ENCODE measurements around the gene PTBP1. TPM values are rescaled to one million over a fixed set of nuclear protein-coding genes. Genes with fewer than 3 reads are reported as not detected.

Gene PTBP1
- 77.0 and 125 TPM in 2 replicates for total RNA-seq

GRCh38 chr19:796692-797527, at the start of gene PTBP1:
PTBP1 (plus strand) TSS chr19:797452; CDS start chr19:797498, 46 bp downstream.

GRCh38 chr19:750640-751423, 46.4 kb upstream of the PTBP1 start, which contains the start of gene MISP:
MISP (plus strand) TSS chr19:751112; CDS start chr19:756947, 5,835 bp downstream.

GRCh38 chr19:821825-822503, 24.7 kb downstream of the PTBP1 start, which contains the start of gene PLPPR3:
PLPPR3 (minus strand) TSS chr19:821955; CDS start chr19:821559, 396 bp downstream.

GRCh38 chr19:827710-828321, 30.6 kb downstream of the PTBP1 start, which contains the start of gene AZU1:
AZU1 (plus strand) TSS chr19:827837; CDS start chr19:827847, 10 bp downstream.

GRCh38 chr19:840519-841206, 43.4 kb downstream of the PTBP1 start, which contains the start of gene PRTN3:
PRTN3 (plus strand) TSS chr19:840999; CDS start chr19:841009, 10 bp downstream.

GRCh38 chr19:852136-853013, 55.1 kb downstream of the PTBP1 start, which contains the start of gene ELANE:
ELANE (plus strand) TSS chr19:852303; CDS start chr19:852329, 26 bp downstream.

GRCh38 chr19:858868-859843, 61.9 kb downstream of the PTBP1 start, which contains the start of gene CFD:
CFD (plus strand) TSS chr19:859664; CDS start chr19:859690, 26 bp downstream.

Other genes starting within 250 kb of the PTBP1 start
- gene BSG, start 224.9 kb upstream of the PTBP1 start, total RNA-seq: 241 and 309 TPM in 2 replicates
- 0.22 and 0.25 TPM in 2 replicates for gene HCN2, start 207.6 kb upstream of the PTBP1 start, total RNA-seq
- 27.9 and 33.6 TPM in 2 replicates for gene POLRMT, start 163.9 kb upstream of the PTBP1 start, total RNA-seq
- 0.11 TPM in 1 of 2 replicates, not detected in the other for gene FGF22, start 157.6 kb upstream of the PTBP1 start, total RNA-seq
- 12.7 and 26.1 TPM in 2 replicates for gene RNF126, start 134.2 kb upstream of the PTBP1 start, total RNA-seq
- 19.7 and 88.4 TPM in 2 replicates for gene FSTL3, start 121.1 kb upstream of the PTBP1 start, total RNA-seq
- gene PRSS57, start 102.0 kb upstream of the PTBP1 start, total RNA-seq: not detected in 2 replicates
- 2.1 and 3.5 TPM in 2 replicates for gene PALM, start 88.5 kb upstream of the PTBP1 start, total RNA-seq
- gene MISP, start 46.3 kb upstream of the PTBP1 start, total RNA-seq: 0.12 TPM in 1 of 2 replicates, not detected in the other
- 0.12 TPM in 1 of 2 replicates, not detected in the other for gene PLPPR3, start 24.5 kb downstream of the PTBP1 start, total RNA-seq
- not detected in 2 replicates for gene AZU1, start 30.4 kb downstream of the PTBP1 start, total RNA-seq
- gene PRTN3, start 43.5 kb downstream of the PTBP1 start, total RNA-seq: not detected in 2 replicates
- not detected in 2 replicates for gene ELANE, start 54.9 kb downstream of the PTBP1 start, total RNA-seq
- gene CFD, start 62.2 kb downstream of the PTBP1 start, total RNA-seq: 1.00 and 7.1 TPM in 2 replicates
- gene MED16, start 95.7 kb downstream of the PTBP1 start, total RNA-seq: 39.4 and 43.2 TPM in 2 replicates
- gene RNU6-9, start 96.0 kb downstream of the PTBP1 start, total RNA-seq: not detected in 2 replicates
- gene R3HDM4, start 115.8 kb downstream of the PTBP1 start, total RNA-seq: 15.4 and 20.9 TPM in 2 replicates
- gene KISS1R, start 119.9 kb downstream of the PTBP1 start, total RNA-seq: not detected in 2 replicates
- 15.5 and 18.6 TPM in 2 replicates for gene ARID3A, start 128.6 kb downstream of the PTBP1 start, total RNA-seq
- 58.9 and 69.8 TPM in 2 replicates for gene WDR18, start 186.9 kb downstream of the PTBP1 start, total RNA-seq
- 0.50 TPM in 1 of 2 replicates, not detected in the other for gene GRIN3B, start 203.0 kb downstream of the PTBP1 start, total RNA-seq
- gene TMEM259, start 223.7 kb downstream of the PTBP1 start, total RNA-seq: 66.4 and 71.5 TPM in 2 replicates
- not detected in 2 replicates for gene RNU6-2, start 224.1 kb downstream of the PTBP1 start, total RNA-seq
- 133 and 210 TPM in 2 replicates for gene CNN2, start 229.2 kb downstream of the PTBP1 start, total RNA-seq
- gene ABCA7, start 242.7 kb downstream of the PTBP1 start, total RNA-seq: 2.7 and 3.0 TPM in 2 replicates